Eye (tissue), 1 donor: ENCODE results near the gene CAMK2N1.
"Not testable (repeated sequence)": the region's sequence is repeated elsewhere in the genome, so short reads cannot be mapped to it uniquely, and the experiment has no call there.

Experiments
- DNase-seq: peaks from one replicate; pipeline ENCODE4 v3.0.0-alpha.2; 2015

The CAMK2N1 gene

DNA sequence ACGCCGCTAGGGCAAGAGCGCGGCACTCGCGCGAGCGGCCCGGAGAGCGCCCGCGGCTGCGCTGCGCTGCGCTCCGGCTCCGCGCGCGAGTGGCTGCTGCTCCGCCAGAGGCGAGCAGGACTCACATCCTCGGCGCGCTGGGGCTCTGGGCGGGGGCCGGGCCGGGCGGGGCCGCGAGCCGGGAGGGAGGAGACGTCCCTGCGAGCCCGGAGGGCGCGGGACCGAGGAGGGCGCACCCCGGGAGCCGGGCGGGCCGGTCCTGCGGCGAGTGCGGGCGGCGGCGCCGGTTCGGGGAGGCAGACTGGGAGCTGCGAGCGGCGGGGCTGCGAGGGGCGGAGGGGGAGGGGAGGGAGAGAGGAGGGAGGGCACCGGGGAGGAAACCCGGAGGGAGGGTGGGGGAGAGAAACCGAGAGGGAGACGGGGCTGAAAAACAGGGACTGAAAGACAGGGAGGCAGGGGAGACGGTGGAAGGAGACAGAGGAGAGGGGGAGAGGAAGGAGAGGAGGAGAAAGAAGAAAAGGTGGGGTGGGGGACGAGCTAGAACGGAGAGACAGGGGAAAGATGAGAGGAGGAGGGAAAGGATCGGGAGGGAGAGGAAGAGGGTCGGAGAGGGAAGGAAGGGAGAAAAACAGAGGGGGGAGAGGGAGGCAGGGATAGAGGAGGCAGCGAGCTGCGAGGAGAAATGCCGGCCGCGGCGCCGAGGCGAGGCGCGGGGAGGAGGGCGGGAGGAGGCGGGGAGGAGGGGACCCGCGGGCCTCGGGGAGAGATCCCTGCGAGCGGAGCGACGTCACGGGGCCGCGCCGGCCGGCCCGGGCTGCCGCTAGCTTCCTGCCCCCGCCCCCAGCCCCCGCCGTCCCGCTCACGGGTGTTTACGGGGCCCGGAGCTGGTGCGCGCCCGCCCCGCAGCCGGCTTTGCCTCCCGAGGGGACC, at the start of gene CAMK2N1:
Gene CAMK2N1 (minus strand): TSS at position 684 of the 930 bp plus-strand sequence. CDS start 831 bp downstream, outside the sequence.
- peak; percentile 88 for DNase-seq

DNA sequence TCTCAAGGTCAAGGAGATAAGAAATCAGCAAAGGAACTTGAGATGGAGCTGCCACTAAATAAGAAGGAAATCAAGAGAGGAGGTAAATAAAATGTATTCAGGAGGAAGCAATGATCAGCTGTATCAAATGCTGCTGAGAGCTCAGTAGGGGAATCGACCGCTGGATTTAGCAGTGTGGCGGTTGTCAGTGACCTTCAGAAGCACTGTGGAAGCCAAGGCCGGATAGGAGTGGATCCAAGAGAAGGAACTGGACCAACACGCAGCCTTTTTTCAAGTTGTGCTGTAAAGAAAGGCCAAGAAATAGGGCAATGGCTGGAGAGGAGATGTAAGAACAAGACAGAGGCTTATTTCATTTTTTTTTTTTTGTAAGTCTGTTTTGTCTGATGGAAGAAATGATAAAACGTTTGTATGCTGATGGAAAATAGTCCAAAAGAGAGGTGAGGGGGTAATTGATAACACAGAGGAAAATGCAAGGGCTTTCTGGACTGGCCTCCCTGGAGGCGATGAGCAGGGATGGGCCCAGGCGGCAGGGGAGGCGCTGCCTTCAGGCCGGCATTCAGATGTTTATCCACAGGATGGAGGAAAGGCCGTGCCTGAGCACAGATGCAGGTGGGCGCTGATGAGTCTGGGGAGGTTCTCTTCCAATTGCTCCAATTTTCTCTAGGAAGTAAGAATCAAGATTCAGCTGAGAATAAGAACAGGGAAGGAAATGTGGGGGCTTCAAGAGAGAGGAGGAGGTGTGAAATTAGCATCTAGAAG, 48.8 kb upstream of the CAMK2N1 start:
- no peak for DNase-seq

DNA sequence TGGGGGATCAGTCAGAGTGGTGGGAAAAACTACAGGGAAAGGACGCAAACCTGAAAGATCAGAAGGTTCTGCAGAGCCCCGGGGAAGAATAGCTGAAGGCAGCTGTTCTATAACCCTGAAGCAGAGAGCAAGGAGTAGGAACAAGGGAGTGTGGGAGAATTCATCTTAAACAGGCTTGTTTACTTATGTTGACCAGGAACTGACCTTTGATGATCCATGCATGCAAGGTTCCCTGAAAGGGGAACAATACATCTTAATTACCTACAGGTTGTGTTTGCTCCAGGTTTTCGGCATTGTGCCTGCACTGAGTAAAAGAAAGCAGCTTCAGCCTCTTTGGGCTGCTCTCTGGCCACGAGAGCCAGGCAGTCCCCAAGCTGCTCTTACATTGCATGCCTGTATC, 47.6 kb upstream of the CAMK2N1 start:
- no peak for DNase-seq

GRCh38 chr1:20530901-20531300, 44.9 kb upstream of the CAMK2N1 start:
- DNase-seq, result no peak

GRCh38 chr1:20530306-20530705, 44.3 kb upstream of the CAMK2N1 start:
- DNase-seq, result no peak

- no peak for DNase-seq
These were observed 42.2 kb upstream of the CAMK2N1 start for GRCh38 chr1:20528221-20528620.

- no peak for DNase-seq
These were observed 40.3 kb upstream of the CAMK2N1 start for GRCh38 chr1:20526267-20526666.

DNA sequence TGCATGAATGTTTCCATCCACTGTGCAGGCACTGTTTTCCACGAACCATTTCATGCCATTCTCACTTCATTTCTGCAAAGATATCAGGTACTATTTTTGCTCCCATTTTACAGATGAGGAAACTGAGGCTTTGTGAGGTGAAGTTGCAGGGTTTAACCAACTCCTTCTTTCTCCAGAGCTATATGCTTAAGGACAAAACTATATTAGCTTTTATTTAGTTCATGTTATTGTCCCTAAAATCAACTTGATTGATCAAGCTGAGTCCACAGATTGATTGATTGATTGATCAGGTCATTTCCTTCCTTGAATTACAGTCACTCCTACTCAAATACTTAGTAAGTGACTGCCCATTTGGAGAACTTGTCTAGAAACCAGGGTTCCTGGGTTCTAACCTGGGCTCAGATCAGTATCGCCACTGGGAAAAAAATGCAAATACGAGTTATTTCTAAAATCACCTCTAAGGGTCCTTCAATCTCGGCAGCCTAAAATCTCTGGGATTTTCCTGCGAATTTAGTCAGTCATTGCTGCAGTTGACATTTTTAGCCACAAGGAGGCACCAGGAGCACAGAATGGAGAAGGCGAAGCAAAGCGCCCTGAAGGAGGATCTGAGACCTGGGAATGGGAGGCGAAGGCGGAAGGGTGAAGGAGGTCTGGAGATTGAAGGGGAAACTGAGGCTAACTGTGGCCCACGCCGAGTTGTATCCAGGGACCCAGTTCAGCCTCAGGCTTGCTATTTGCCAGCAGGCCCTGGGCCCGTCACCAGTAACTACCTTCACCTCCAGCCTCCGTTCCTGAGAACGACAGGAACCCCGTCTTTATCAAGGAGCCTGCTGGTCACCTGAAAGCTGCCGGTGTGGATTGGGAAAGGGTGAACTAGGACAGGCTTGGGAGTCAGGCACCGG, 36.2 kb upstream of the CAMK2N1 start:
- DNase-seq, result peak; percentile 96

- not testable (repeated sequence) for DNase-seq
These were observed 33.7 kb upstream of the CAMK2N1 start for GRCh38 chr1:20519609-20520262.

DNA sequence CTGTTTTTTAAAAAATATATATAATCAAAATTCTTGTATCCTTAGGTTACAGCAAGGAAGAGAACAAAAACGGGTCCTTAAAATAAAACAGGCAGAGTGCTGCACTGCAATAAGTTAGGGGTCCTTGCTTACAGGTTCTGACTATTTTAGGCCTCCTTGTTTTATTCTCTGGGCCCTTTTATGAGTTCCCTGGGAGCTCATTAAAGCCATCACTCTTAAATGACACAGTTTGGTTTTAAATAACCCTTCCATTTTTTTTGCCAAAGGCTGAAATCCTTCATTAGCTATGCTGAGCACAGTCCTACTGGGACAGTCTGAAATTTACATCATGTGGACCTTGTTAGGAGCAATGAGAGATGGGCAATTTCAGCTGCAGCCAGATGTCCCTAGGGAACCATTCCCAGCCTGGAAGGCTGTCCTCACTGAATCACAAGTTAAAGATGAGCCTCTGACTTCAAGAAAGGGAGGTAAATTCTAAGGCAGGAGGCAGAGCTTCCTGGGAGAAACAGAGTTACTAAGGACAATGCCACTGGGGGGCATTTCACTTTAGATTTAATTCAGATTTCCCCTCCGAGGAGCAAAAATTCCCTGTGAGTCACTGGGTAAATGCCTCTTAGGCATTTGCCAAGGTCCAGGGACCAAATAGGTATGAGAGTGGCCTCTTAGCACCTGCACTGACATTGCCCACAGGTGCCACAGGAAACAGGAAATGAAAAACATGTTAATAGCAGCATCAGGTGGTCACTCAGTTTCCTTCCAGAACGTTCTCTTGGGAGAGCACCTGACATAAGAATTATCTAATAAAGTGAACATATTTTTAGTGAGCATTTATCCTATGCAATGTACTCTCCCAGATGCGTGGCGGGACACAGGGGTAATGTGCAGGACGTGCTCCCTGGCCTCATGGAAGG, 25.8 kb upstream of the CAMK2N1 start:
- no peak for DNase-seq

DNA sequence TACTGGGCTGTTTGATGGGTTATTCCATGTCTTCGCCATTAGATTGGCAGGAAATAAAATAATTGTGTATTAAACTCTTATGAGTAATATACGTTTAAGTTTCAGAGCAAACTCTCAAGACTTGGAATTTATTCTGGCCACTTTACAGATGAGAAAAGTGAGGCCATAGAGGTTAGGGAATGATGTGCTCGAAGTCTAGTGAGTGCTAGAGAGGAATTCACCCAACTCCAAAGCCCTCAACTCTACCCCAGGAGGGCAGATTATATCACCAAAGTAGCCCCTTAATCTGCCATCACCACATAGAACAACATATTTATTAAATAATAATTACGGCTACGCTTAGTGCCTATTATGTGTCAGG, 22.4 kb upstream of the CAMK2N1 start:
- DNase-seq, result no peak

- peak; percentile 98 for DNase-seq
These were observed 21.8 kb upstream of the CAMK2N1 start, which contains the start of gene MUL1 for GRCh38 chr1:20507564-20508410. MUL1 (minus strand) TSS chr1:20508151; CDS start chr1:20508024, 127 bp downstream.

GRCh38 chr1:20507248-20507563, 21.2 kb upstream of the CAMK2N1 start:
- DNase-seq, result no peak

GRCh38 chr1:20505488-20505887, 19.5 kb upstream of the CAMK2N1 start:
- DNase-seq, result no peak

GRCh38 chr1:20500716-20501115, 14.7 kb upstream of the CAMK2N1 start:
- no peak for DNase-seq

DNA sequence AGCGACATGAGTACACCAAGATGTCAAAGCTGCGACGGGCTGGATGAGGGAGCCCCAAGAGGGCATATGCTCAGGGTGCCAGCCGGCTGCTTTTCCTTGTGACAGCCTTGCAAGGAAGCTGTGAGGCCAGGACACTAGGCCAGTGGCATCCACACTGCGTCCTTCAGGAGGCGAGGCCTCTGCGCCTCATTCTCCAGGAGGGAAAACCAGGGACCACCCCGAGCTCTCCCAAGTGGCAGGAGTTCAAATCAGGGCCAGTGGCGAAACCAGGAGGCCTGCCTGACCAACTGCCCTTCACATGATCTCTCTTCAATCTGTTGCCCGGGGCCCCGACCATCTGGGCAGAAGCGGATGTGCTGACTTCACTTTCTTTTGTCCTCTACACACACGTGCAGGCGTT, 13.7 kb upstream of the CAMK2N1 start:
- no peak for DNase-seq

GRCh38 chr1:20499105-20499504, 13.1 kb upstream of the CAMK2N1 start:
- DNase-seq, result no peak

DNA sequence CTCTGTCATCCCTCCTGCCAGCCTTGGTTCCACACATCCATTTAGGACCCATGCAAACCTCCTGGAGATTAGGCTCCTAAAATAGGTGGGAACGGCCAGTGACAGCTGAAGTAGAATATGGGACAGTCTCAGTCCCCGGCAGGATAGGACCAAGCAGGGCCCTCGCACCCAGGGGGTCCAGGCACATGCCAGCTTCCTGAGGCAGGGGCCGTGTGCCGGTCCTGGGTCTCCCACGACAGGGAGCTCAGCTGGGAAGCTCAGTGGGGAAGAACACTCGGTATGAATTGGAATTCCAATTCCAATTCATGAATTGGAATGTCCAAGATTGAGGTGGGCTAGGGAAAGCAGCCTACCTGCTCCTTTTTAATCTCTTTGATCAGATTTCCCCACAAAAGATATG, 12.1 kb upstream of the CAMK2N1 start:
- no peak for DNase-seq

- no peak for DNase-seq
These were observed 11.5 kb upstream of the CAMK2N1 start for GRCh38 chr1:20497506-20497905.

GRCh38 chr1:20496725-20497383, 10.8 kb upstream of the CAMK2N1 start:
- not testable (repeated sequence) for DNase-seq
